Mucosa of descending colon (tissue), 3 donors: ENCODE measurements around the gene CTBP1. TPM values are rescaled to one million over a fixed set of nuclear protein-coding genes. Genes with fewer than 3 reads are reported as not detected.

Source experiments
- ATAC-seq: fragments of 200-7000 bp; cut with Tn5 transposase; one replicate; pipeline ENCODE4 v1.9.1; 2020; ENCODE audit warnings: mild to moderate bottlenecking, moderate library complexity
- DNase-seq, 3 donors: peaks; one replicate each; pipeline ENCODE4 v3.0.0-alpha.2; 2020
- H3K36me3 ChIP-seq: fragments of 200-600 bp; one replicate; pipeline ENCODE4 v1.8.0; 2021; ENCODE audit warnings: low read depth, mild to moderate bottlenecking
- H3K4me1 ChIP-seq: fragments of 200-600 bp; one replicate; pipeline ENCODE4 v1.8.0; 2021; ENCODE audit warnings: low read depth, mild to moderate bottlenecking
- H3K4me3 ChIP-seq: fragments of 200-600 bp; one replicate; pipeline ENCODE4 v1.8.0; 2021; ENCODE audit warnings: mild to moderate bottlenecking
- H3K9me3 ChIP-seq: fragments of 200-600 bp; one replicate; pipeline ENCODE4 v1.8.0; 2021; ENCODE audit warnings: mild to moderate bottlenecking
- intact Hi-C, 2 donors: fragments of 100-400 bp; cut with DNase I in 1 of 2; cut with micrococcal nuclease in 1 of 2; formaldehyde crosslinking; loops; one replicate each; pipeline versions ENCODE4 v1.11.0 to v1.11.1; 2022; cut with DNase I, micrococcal nuclease
- total RNA-seq, 3 donors: library from RNA; stranded (reverse); fragmentation: NEBNext Ultra II Directional in 2 of 3; extraction: Animal tissue kit (Norgen Biotek cat#: 25700) in 2 of 3; gene quantifications; one replicate each; pipeline versions ENCODE4 v1.2.1 to v1.2.4, GENCODE V29; 2021 to 2023
- TF ChIP-seq, protein P1 (sequence below): fragments of 200-600 bp; IDR thresholded peaks from one replicate; pipeline ENCODE4 v1.8.0; 2022; ENCODE audit warnings: antibody characterized with exemption, mild to moderate bottlenecking
- donor health status: DM: no; HTN: no; CAD: no; lungs with moderate emphysema.
- donor health status: DM: no; HTN: no; CAD: no.
- donor health status: DM: no; HTN: yes; CAD: no.

Gene CTBP1
- total RNA-seq, 3 donors from 2014 or later, result 151 to 188 (median 168) TPM

GRCh38 chr4:1178300-1179088 is 70.4 kb downstream of the CTBP1 start:
- peak in 1 of 3 donors; percentile 24 for DNase-seq
- H3K4me1 ChIP-seq, result peaks cover 9% of the 10 kb centered on the region
- no peaks in the 10 kb centered on the region for H3K36me3 ChIP-seq
- no peak overlapping the region for H3K4me3 ChIP-seq
- intact Hi-C loops, result no loop called here
- H3K9me3 ChIP-seq, result no peaks in the 10 kb centered on the region
- TF ChIP-seq, protein P1, sequence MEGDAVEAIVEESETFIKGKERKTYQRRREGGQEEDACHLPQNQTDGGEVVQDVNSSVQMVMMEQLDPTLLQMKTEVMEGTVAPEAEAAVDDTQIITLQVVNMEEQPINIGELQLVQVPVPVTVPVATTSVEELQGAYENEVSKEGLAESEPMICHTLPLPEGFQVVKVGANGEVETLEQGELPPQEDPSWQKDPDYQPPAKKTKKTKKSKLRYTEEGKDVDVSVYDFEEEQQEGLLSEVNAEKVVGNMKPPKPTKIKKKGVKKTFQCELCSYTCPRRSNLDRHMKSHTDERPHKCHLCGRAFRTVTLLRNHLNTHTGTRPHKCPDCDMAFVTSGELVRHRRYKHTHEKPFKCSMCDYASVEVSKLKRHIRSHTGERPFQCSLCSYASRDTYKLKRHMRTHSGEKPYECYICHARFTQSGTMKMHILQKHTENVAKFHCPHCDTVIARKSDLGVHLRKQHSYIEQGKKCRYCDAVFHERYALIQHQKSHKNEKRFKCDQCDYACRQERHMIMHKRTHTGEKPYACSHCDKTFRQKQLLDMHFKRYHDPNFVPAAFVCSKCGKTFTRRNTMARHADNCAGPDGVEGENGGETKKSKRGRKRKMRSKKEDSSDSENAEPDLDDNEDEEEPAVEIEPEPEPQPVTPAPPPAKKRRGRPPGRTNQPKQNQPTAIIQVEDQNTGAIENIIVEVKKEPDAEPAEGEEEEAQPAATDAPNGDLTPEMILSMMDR, result no peak
- no peak for ATAC-seq

- no peak overlapping the region for H3K4me3 ChIP-seq
- intact Hi-C loops, result no loop called here
- peak; percentile 69 to 73 (median 71) for DNase-seq
- peak; percentile 89 for ATAC-seq
- TF ChIP-seq, protein P1, result no peak
- no peaks in the 10 kb centered on the region for H3K36me3 ChIP-seq
- no peaks in the 10 kb centered on the region for H3K9me3 ChIP-seq
- peaks cover 10% of the 10 kb centered on the region for H3K4me1 ChIP-seq
Measured at GRCh38 chr4:1177274-1178141, 71.4 kb downstream of the CTBP1 start.

DNA sequence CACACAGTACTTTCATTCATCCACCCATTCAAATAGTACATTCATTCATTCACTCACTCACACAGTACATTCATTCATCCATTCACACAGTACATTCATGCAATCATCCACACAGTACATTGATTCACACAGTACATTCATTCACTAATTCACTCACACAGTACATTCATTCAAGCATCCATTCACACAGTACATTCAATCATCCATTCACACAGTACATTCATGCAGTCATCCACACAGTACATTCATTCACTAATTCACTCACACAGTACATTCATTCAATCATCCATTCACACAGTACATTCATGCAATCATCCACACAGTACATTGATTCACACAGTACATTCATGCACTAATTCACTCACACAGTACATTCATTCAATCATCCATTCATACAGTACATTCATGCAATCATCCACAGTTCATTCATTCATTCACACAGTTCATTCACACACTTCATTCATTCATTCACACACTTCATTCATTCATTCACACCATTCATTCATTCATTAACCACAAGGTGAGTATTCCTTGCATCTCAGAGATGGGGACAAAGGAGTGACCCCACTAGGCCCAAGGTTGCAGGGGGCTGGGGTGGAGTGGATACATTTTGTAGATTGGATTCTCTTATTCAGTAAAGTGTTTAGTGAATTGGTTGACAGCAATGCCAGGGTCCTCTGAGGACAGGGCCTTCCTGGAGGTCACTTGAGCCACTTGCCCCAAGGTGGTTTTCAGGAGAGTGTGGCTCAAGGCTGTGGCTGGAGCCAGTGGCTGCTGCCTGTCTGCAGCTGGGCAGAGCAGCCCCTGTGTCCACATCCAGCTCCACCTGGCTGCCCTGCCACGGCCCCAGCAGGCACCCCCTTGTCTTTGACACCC is 72.3 kb downstream of the CTBP1 start:
- peaks cover 19% of the 10 kb centered on the region for H3K4me1 ChIP-seq
- intact Hi-C loops, result no loop called here
- TF ChIP-seq, protein P1, result no peak
- DNase-seq (peak in 1 of 3 donors; percentile 49), ATAC-seq (no peak)
- H3K4me3 ChIP-seq, result no peak overlapping the region
- H3K36me3 ChIP-seq, result no peaks in the 10 kb centered on the region
- no peaks in the 10 kb centered on the region for H3K9me3 ChIP-seq

GRCh38 chr4:1175635-1176229 is 73.2 kb downstream of the CTBP1 start:
- H3K4me3 ChIP-seq, result no peak overlapping the region
- H3K4me1 ChIP-seq, result peaks cover 28% of the 10 kb centered on the region
- H3K9me3 ChIP-seq, result no peaks in the 10 kb centered on the region
- intact Hi-C loops, result no loop called here
- peak in 1 of 3 donors; percentile 22 for DNase-seq
- no peaks in the 10 kb centered on the region for H3K36me3 ChIP-seq
- no peak for ATAC-seq
- TF ChIP-seq, protein P1, result no peak
